Epithelial cell of esophagus (primary cell): Measurements from ENCODE around the gene IL1RAPL2.
A peak's percentile ranks its signal among the peaks of the same experiment; 100 is the strongest.

Experiments used
- DNase-seq: peaks from one replicate; pipeline ENCODE4 v3.0.0; 2010; ENCODE audit warnings: low read depth
- H3K4me3 ChIP-seq: 2 replicates; pipeline ENCODE4 v1.5.1; 2011; ENCODE audit warnings: mild to moderate bottlenecking, low read length, control low read depth
- TF ChIP-seq, protein P1 (sequence below): IDR thresholded peaks from 2 replicates; pipeline ENCODE4 v1.5.1; 2011; ENCODE audit warnings: low read depth, mild to moderate bottlenecking, low read length, control low read depth, inconsistent platforms; ENCODE audit not compliant: insufficient read depth; ENCODE audit errors: missing control alignments

Gene IL1RAPL2

DNA sequence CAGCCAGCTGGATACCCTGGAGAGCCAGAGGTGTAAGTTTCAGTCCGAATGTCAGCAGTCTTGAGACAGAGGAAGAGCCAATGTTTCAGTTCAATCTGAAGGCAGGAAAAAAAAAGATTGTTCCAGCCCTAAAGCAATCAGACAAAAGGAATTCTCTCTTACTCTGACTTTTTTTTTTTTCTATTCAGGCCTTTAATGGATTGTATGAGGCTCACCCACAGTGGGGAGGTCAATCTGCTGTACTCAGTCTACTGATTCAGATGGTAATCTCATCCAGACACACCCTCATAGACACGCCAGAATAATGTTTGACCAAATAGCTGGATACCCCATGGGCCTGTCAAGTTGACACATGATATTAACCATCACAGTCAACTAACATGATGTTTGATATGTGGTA is 602.6 kb downstream of the IL1RAPL2 start:
- H3K4me3 ChIP-seq, result no peak overlapping the region
- TF ChIP-seq, protein P1, sequence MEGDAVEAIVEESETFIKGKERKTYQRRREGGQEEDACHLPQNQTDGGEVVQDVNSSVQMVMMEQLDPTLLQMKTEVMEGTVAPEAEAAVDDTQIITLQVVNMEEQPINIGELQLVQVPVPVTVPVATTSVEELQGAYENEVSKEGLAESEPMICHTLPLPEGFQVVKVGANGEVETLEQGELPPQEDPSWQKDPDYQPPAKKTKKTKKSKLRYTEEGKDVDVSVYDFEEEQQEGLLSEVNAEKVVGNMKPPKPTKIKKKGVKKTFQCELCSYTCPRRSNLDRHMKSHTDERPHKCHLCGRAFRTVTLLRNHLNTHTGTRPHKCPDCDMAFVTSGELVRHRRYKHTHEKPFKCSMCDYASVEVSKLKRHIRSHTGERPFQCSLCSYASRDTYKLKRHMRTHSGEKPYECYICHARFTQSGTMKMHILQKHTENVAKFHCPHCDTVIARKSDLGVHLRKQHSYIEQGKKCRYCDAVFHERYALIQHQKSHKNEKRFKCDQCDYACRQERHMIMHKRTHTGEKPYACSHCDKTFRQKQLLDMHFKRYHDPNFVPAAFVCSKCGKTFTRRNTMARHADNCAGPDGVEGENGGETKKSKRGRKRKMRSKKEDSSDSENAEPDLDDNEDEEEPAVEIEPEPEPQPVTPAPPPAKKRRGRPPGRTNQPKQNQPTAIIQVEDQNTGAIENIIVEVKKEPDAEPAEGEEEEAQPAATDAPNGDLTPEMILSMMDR, result no peak
- DNase-seq, result no peak

DNA sequence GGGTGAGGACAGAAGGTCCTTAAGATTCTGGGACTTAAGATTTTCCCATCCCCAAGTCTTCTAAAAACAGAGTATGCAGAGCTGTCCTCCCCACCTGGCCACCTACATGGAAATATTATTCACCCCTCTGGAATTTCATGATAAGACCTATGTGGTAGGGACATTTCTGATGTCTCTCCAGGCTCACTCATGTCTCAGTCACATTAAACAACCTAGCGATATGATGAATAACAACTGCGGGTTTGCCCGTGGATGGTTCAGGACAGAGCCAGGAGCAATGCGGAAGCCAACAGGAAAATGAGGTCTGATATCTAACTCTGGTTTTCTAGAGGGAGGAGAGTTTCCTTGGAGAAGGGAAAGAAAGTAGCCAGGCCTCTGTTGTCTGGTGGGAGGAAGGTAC is 607.1 kb downstream of the IL1RAPL2 start:
- no peak for DNase-seq
- TF ChIP-seq, protein P1, result no peak
- no peak overlapping the region for H3K4me3 ChIP-seq

DNA sequence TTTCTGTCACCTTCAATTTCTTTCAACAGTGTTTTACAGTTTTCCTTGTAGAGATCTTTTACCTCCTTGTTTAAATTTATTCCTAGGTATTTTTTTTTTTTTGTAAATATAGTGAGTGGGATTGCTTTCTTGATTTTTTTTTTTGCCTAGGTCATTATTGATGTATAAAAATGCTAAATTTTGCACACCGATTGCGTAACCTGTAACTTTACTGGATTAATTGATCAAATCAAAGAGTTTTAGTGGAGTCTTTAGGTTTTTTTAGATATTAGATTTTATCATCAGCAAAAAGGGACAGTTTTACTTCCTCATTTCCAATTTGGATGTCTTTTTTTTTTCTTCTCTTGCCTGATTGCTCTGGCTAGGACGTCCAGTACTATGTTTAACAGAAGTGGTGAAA is 613.6 kb downstream of the IL1RAPL2 start:
- TF ChIP-seq, protein P1, result no peak
- no peak overlapping the region for H3K4me3 ChIP-seq
- DNase-seq, result no peak

DNA sequence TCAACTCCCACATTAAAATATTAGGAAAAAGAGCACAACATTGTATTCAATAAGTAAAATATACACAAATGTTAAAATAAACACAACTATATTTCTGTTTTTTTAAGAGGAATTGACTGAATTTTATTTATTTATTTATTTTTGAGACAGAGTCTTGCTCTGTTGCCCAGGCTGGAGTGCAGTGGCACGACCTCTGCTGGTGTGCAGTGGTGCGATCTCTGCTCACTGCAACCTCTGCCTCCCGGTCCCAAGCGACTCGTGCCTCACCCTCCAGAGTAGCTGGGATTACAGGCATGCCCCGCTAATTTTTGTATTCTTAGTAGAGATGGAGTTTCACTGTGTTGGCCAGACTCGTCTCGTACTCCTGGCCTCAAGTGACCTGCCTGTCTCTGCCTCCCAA is 623.1 kb downstream of the IL1RAPL2 start:
- no peak overlapping the region for H3K4me3 ChIP-seq
- TF ChIP-seq, protein P1, result no peak
- no peak for DNase-seq

DNA sequence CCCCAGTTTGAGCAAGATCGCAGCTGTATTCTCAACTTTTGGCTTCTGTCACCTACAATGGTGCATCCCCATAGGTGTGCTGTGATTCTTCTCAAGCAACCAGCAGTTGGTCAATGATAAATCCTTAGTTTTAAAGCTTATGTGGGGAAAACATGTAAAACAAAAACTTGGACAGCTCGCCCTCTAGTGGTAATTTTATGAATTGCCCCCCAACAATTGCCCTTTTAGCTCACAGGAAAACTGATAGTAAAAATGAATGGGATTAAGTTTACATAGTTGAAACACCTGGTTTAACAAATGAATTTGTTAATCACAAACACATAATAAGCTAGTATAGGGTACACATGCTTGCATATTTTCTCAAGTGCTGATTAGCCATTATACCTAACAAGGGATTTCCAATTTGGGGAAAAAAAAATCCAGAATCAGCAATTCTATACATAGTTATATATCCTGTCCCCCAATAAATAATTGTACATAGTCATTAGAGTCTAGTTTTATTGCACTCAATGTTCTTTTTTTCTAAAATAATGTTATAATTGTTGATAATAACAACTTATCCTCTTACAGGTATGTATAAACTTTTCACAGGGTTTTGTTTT is 624.4 kb downstream of the IL1RAPL2 start:
- H3K4me3 ChIP-seq, result no peak overlapping the region
- DNase-seq, result peak; percentile 29
- TF ChIP-seq, protein P1, result peak; percentile 58

DNA sequence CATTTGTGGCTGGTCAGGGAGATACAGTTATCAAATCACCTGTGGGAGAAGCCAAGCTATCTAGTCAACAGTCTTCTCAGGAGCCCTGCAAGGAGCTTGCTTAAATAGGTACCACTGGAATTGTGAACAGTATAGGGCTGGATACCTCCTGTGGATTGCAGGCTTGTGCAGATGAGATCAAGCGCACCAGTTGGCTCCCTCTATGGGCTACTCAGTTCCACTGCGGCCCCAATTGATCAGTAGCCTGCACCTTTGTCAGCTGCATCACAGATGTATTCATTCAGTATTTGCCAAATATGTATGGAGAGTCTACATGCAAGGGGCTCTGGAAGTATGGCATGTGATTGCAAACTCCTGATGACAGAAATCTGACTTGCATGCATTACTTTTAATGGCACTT is 625.9 kb downstream of the IL1RAPL2 start:
- TF ChIP-seq, protein P1, result peak; percentile 67
- H3K4me3 ChIP-seq, result no peak overlapping the region
- DNase-seq, result peak; percentile 38

DNA sequence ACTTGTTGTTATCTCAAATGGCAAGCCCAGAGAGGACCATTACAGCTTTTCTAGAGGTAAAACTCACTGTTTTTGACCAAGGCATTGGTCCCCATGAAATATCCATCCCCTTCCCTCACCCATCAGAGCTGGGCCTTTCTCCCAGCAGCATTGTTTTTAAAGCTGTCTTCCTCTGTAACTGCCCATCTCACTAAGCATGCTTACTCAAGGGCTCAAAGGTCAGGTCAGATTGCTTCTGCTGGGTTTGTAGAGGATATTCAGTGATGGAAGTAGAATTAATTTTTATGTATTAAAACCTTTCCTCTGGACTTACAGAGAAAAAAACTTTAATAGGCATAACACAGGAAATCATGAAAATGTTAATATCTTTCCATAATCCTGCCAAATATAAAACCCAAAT is 643.4 kb downstream of the IL1RAPL2 start:
- no peak for DNase-seq
- TF ChIP-seq, protein P1, result no peak

More for the DNA sequence above, 643.4 kb downstream of the IL1RAPL2 start:
- H3K4me3 ChIP-seq, result no peak overlapping the region
